Measurements from ENCODE around the gene LIN37. TPM values are rescaled to one million over a fixed set of nuclear protein-coding genes. Genes with fewer than 3 reads are reported as not detected.

Gene LIN37
- total RNA-seq, 1 donor: 9.0 TPM

GRCh38 chr19:35751839-35752745 is 3.7 kb downstream of the LIN37 start:
- H3K36me3 ChIP-seq (ENCODE audit: insufficient read depth, low read length): peaks cover 31% of the 10 kb centered on the region
- H3K27ac ChIP-seq (ENCODE audit: low read depth, low read length): no peak overlapping the region
- H3K4me3 ChIP-seq (ENCODE audit: insufficient read depth, low read length): no peak overlapping the region
- H3K9me3 ChIP-seq (ENCODE audit: low read depth, low read length): no peaks in the 10 kb centered on the region
- no peaks in the 10 kb centered on the region for H3K27me3 ChIP-seq (ENCODE audit: insufficient read depth, low read length)
- no peak for TF ChIP-seq CTCF (IDR thresholded peaks at IDR 0.05; ENCODE audit: extremely low read depth, low read depth, low read length)
- H3K4me1 ChIP-seq (ENCODE audit: insufficient read depth, low read length): peaks cover 22% of the 10 kb centered on the region
- no peak overlapping the region for H3K4me2 ChIP-seq (ENCODE audit: insufficient read depth, low read length)
- peaks cover 21% of the 10 kb centered on the region for H3K79me2 ChIP-seq (ENCODE audit: insufficient read depth, low read length)
- peaks cover 8% of the 10 kb centered on the region for H4K20me1 ChIP-seq (ENCODE audit: insufficient read depth, low read length)
- H2AFZ ChIP-seq (ENCODE audit: low read length): no peak overlapping the region
- DNase-seq (ENCODE audit: insufficient read length, low spot score, missing footprints): no peak

- peaks cover 26% of the 10 kb centered on the region for H3K36me3 ChIP-seq (ENCODE audit: insufficient read depth, low read length)
- no peaks in the 10 kb centered on the region for H3K27me3 ChIP-seq (ENCODE audit: insufficient read depth, low read length)
- H3K27ac ChIP-seq (ENCODE audit: low read depth, low read length): no peak overlapping the region
- TF ChIP-seq CTCF (IDR thresholded peaks at IDR 0.05; ENCODE audit: extremely low read depth, low read depth, low read length): no peak
- no peak overlapping the region for H3K4me3 ChIP-seq (ENCODE audit: insufficient read depth, low read length)
- H2AFZ ChIP-seq (ENCODE audit: low read length): no peak overlapping the region
- peaks cover 8% of the 10 kb centered on the region for H4K20me1 ChIP-seq (ENCODE audit: insufficient read depth, low read length)
- H3K9me3 ChIP-seq (ENCODE audit: low read depth, low read length): no peaks in the 10 kb centered on the region
- no peak for DNase-seq (ENCODE audit: insufficient read length, low spot score, missing footprints)
- H3K79me2 ChIP-seq (ENCODE audit: insufficient read depth, low read length): peaks cover 21% of the 10 kb centered on the region
- peaks cover 26% of the 10 kb centered on the region for H3K4me1 ChIP-seq (ENCODE audit: insufficient read depth, low read length)
- H3K4me2 ChIP-seq (ENCODE audit: insufficient read depth, low read length): no peak overlapping the region
These were observed 4.5 kb downstream of the LIN37 start for GRCh38 chr19:35752746-35753350.

DNA sequence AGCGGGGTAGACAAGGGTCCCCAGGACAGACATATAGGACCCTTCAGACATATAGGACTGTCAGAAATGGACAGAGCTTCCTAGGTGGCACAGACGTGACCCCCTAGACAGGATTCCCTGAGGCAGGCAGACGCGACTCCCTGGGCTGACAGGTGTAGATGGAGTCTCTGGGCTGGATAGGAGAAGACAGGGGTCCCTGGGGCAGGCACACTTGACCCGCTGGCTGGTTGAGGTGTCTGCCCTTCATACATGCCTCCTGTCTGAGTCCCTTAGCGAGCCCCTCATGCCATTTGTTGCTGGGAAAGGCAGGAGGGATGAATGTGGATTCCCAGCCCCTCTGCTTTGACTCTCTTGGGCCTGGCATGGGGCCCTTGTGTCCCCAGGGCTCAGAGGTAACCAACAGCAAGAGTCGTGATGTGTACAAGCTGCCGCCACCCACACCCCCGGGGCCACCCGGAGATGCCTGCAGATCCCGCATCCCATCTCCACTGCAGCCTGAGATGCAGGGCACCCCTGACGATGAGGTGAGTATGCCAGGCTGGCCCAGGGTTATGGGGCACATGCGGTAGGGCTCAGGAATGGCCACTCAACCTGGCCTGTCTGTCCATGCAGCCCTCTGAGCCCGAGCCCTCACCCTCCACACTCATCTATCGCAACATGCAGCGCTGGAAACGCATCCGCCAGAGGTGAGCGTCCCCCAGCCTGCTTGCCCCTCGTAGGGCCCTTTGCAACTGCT is 5.4 kb downstream of the LIN37 start:
- Histone ChIP-seq H3K9me3 (ENCODE audit: low read depth, low read length) (no peaks in the 10 kb centered on the region), H4K20me1 (ENCODE audit: insufficient read depth, low read length) (peaks cover 8% of the 10 kb centered on the region), H3K4me3 (ENCODE audit: insufficient read depth, low read length) (no peak overlapping the region), H3K27me3 (ENCODE audit: insufficient read depth, low read length) (no peaks in the 10 kb centered on the region), H2AFZ (ENCODE audit: low read length) (no peak overlapping the region), H3K4me1 (ENCODE audit: insufficient read depth, low read length) (peaks cover 30% of the 10 kb centered on the region), H3K79me2 (ENCODE audit: insufficient read depth, low read length) (peaks cover 23% of the 10 kb centered on the region), H3K36me3 (ENCODE audit: insufficient read depth, low read length) (peaks cover 26% of the 10 kb centered on the region), H3K27ac (ENCODE audit: low read depth, low read length) (no peak overlapping the region), H3K4me2 (ENCODE audit: insufficient read depth, low read length) (no peak overlapping the region)
- no peak for TF ChIP-seq CTCF (IDR thresholded peaks at IDR 0.05; ENCODE audit: extremely low read depth, low read depth, low read length)
- peak; percentile 65 for DNase-seq (ENCODE audit: insufficient read length, low spot score, missing footprints)
